LNCaP clone FGC (cell line): ENCODE results near the gene SMCO4.
"Not testable (repeated sequence)": the region's sequence is repeated elsewhere in the genome, so short reads cannot be mapped to it uniquely, and the experiment has no call there.

ENCODE experiments used
- DNase-seq: peaks from one replicate; pipeline ENCODE4 v3.0.0-alpha.2; 2011; ENCODE audit warnings: low read depth
- H3K4me3 ChIP-seq: 2 replicates; pipeline ENCODE4 v1.5.1; 2011; ENCODE audit warnings: mild to moderate bottlenecking, low read depth, low read length, control low read depth
- CTCF ChIP-seq: IDR thresholded peaks from 2 replicates; pipeline ENCODE4 v1.5.1; 2012; ENCODE audit warnings: mild to moderate bottlenecking; ENCODE audit not compliant: control insufficient read depth, insufficient read depth; ENCODE audit errors: extremely low read depth

SMCO4 gene

DNA sequence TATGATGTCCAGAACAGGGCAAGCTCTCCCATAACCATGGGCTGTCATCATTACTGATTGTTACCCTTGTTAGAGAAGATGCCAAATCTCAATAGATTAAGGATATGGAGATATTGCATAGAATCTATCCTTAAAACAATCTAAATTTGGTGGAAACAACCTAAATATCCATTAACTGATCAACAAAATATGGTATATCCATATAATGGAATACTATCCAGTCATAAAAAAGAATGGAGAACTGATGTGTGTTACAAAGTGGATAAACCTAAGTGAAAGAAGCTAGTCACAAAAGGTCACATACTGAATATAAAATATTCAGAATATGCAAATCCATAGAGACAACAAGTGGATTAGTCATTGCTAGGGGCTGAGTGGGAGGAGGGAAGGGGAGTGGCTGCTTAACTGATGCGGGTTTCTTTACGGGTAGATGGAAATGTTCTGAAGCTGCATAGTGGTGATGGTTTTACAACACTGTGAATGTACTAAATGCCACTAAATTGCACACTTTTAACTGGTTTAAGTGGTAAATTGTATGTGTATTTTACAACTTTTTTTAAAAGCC, 36.1 kb upstream of the SMCO4 start:
- no peak for TF ChIP-seq CTCF
- H3K4me3 ChIP-seq, result no peak overlapping the region
- no peak for DNase-seq

- DNase-seq, result no peak
- TF ChIP-seq CTCF, result no peak
Measured at GRCh38 chr11:93577286-93577685, 34.1 kb upstream of the SMCO4 start.

GRCh38 chr11:93576870-93577269, 33.7 kb upstream of the SMCO4 start:
- not testable (repeated sequence) for H3K4me3 ChIP-seq, DNase-seq

More at GRCh38 chr11:93577286-93577685, 34.1 kb upstream of the SMCO4 start:
- no peak overlapping the region for H3K4me3 ChIP-seq

- H3K4me3 ChIP-seq, result no peak overlapping the region
- no peak for TF ChIP-seq CTCF
- no peak for DNase-seq
Measured at GRCh38 chr11:93574638-93575220, 31.5 kb upstream of the SMCO4 start.

GRCh38 chr11:93573184-93573583, 30.0 kb upstream of the SMCO4 start:
- no peak for TF ChIP-seq CTCF
- DNase-seq, result no peak

DNA sequence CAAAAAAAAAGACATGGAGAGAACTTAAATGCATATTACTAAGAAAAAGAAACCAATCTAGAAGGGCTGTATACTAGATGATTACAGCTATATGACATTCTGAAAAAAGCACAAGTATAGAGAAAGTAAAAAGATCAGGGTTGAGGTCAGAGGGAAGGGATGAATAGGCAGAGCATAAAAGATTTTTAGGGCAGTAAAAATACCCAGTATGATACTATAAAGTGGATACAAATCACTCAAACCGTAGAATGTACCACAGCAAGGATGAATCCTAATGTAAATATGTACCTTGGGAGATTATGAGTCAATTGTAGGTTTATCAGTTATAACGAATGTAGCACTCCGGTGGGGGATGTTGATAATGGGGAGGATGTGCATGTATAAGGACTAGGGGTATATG, 29.4 kb upstream of the SMCO4 start:
- no peak overlapping the region for H3K4me3 ChIP-seq
- DNase-seq, result no peak
- no peak for TF ChIP-seq CTCF

More at GRCh38 chr11:93573184-93573583, 30.0 kb upstream of the SMCO4 start:
- no peak overlapping the region for H3K4me3 ChIP-seq

DNA sequence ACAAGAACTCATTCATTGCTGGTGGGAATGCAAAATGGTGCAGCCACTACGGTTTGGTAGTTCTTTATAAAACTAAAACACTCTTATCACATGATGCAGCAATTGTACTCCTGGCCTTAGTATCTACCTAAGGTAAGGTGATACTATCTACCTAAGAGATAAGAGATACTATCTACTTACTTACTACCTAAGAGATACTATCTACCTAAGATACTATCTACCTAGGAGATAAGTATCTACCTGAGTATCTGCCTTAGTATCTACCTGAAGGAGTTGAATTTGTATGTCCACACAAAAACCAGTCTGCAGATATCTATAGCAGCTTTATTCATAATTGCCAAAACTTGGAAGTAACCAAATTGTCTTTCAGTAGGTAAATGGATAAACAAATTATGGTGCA, 29.0 kb upstream of the SMCO4 start:
- no peak overlapping the region for H3K4me3 ChIP-seq
- no peak for TF ChIP-seq CTCF
- no peak for DNase-seq
